ENCODE results near the gene IL4R. TPM values are rescaled to one million over a fixed set of nuclear protein-coding genes. Genes with fewer than 3 reads are reported as not detected.
A peak's percentile ranks its signal among the peaks of the same experiment; 100 is the strongest.
"Not testable (repeated sequence)": the region's sequence is repeated elsewhere in the genome, so short reads cannot be mapped to it uniquely, and the experiment has no call there.

The IL4R gene
- total and polyA plus RNA-seq, 7 donors: 2.1 to 9.6 (median 6.5) TPM

DNA sequence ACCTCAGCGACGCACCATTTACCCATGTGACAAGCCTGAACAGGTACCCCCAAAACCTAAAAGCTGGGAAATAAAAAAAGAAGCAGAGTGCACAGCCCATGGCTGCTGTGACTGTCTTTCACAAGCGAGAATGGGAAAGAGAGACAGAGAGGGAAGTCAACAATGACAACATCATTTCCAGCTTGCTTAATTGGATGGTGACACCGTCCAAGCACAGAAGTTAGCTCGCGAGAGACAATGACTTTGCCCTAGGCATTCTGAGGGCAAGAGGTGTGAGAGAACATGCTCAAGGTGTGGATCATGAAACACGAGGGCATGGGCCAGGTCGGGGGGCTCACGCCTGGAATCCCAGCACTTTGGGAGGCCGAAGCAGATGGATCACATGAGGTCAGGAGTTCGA lies 25.9 kb upstream of the IL4R start:
- Histone ChIP-seq H3K4me3 (no peak overlapping the region), H3K9me3 (no peaks in the 10 kb centered on the region), H3K4me1 (no peaks in the 10 kb centered on the region), H3K27me3 (ENCODE audit: insufficient read depth in 3 of 3, low read length in 2 of 3) (no peaks in the 10 kb centered on the region), H3K27ac (no peak overlapping the region), H3K36me3 (ENCODE audit: insufficient read depth in 1 of 2, low read depth in 1 of 2) (no peaks in the 10 kb centered on the region)
- no peak for DNase-seq
- TF ChIP-seq, protein P1, sequence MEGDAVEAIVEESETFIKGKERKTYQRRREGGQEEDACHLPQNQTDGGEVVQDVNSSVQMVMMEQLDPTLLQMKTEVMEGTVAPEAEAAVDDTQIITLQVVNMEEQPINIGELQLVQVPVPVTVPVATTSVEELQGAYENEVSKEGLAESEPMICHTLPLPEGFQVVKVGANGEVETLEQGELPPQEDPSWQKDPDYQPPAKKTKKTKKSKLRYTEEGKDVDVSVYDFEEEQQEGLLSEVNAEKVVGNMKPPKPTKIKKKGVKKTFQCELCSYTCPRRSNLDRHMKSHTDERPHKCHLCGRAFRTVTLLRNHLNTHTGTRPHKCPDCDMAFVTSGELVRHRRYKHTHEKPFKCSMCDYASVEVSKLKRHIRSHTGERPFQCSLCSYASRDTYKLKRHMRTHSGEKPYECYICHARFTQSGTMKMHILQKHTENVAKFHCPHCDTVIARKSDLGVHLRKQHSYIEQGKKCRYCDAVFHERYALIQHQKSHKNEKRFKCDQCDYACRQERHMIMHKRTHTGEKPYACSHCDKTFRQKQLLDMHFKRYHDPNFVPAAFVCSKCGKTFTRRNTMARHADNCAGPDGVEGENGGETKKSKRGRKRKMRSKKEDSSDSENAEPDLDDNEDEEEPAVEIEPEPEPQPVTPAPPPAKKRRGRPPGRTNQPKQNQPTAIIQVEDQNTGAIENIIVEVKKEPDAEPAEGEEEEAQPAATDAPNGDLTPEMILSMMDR (IDR thresholded peaks at IDR 0.05): no peak
- 89 to 93% (median 91%) methylated on average over 11 of the region's 11 CpGs for WGBS, 3 donors
- no peak for ATAC-seq
- intact Hi-C loops (cut with DNase I): no loop called here

DNA sequence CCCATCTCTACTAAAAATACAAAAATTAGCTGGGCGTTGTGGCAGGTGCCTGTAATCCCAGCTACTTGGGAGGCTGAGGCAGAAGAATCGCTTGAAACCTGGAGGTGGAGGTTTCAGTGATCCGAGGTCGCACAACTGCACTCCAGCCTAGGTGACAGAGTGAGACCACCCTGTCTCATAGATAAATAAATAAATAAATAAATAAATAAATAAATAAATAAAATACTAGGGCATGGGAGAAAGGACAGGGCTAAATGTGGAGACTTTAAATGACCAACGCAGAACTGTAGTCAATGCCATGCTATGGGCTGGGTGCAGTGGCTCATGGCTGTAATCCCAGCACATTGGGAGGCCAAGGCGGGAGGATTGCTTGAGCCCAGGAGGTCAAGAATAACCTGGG lies 25.5 kb upstream of the IL4R start:
- H3K27me3 ChIP-seq (ENCODE audit: insufficient read depth in 3 of 3, low read length in 2 of 3); H3K9me3 ChIP-seq; H3K27ac ChIP-seq; DNase-seq; ATAC-seq; H3K36me3 ChIP-seq (ENCODE audit: insufficient read depth in 1 of 2, low read depth in 1 of 2); H3K4me1 ChIP-seq; H3K4me3 ChIP-seq; intact Hi-C loops (cut with DNase I): not testable (repeated sequence)
- 88 to 96% (median 89%) methylated on average over 6 of the region's 6 CpGs for WGBS, 3 donors

DNA sequence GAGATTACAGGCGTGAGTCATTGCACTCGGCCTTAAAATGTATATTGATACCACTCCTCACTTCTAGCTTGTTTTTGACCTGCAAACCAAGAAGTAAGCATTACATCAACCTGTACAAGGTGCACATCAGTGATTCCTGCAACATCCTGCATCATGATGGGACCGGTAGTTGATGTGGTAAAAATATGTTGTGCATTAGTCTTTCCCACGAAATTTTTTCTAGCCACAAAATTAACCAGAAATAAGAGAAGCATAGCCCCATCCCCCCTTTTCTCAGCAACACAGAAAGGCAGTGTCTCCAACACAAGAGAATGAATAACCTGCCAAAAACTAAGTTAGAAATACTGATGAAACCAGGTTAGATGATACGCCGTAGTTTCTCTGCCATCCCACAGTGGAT lies 24.1 kb upstream of the IL4R start:
- Histone ChIP-seq H3K27ac (no peak overlapping the region), H3K27me3 (ENCODE audit: insufficient read depth in 3 of 3, low read length in 2 of 3) (no peaks in the 10 kb centered on the region), H3K4me1 (no peaks in the 10 kb centered on the region), H3K36me3 (ENCODE audit: insufficient read depth in 1 of 2, low read depth in 1 of 2) (no peaks in the 10 kb centered on the region), H3K4me3 (no peak overlapping the region), H3K9me3 (no peaks in the 10 kb centered on the region)
- intact Hi-C loops (cut with DNase I): no loop called here
- ATAC-seq (no peak), DNase-seq (no peak)
- TF ChIP-seq, protein P1 (IDR thresholded peaks at IDR 0.05): no peak
- WGBS, 3 donors: 72 to 81% (median 75%) methylated on average over 6 of the region's 6 CpGs

DNA sequence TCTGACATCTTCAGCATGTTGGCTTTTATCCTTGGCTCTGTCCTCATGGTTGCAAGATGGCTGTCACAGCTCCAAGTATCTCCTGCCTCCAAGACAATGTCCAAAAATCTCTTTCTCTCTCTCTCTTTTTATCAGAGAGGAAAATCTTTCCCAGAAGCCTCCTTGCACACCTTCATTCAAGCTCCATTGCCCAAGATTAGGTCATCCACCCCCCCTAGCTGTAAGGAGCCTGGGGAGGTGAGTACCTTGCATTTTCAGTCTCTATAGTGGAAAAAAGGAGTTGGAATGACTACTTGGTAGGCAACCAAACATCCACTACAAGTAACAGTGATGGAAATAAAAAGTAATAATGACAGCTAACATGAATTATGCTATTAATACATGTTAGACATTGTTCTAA lies 23.2 kb upstream of the IL4R start:
- no peak for ATAC-seq
- Histone ChIP-seq H3K27ac (no peak overlapping the region), H3K4me1 (no peaks in the 10 kb centered on the region), H3K4me3 (no peak overlapping the region), H3K36me3 (ENCODE audit: insufficient read depth in 1 of 2, low read depth in 1 of 2) (no peaks in the 10 kb centered on the region), H3K27me3 (ENCODE audit: insufficient read depth in 3 of 3, low read length in 2 of 3) (no peaks in the 10 kb centered on the region), H3K9me3 (no peaks in the 10 kb centered on the region)
- TF ChIP-seq, protein P1 (IDR thresholded peaks at IDR 0.05): no peak
- intact Hi-C loops (cut with DNase I): no loop called here
- no peak for DNase-seq

DNA sequence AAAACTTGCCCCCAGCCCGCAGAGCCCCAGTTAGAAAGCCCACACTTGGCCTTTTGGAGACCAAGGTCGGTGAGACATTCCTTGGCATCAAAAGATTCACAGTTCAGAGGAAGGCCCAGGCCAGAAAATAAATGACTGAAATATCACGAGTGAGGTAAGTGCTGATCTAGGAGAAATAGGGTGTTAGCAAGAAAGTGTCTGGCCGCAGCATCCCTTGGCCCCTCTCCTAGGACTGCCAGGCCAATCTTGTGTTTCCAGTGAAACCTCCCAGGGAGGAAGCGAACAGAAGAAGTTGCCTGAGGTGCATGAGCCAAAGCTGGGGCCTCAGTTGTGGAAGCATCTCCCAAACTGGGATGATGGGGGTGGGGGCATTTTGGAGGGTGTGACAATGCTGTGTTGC lies 22.7 kb upstream of the IL4R start:
- no peak for ATAC-seq

More for the DNA sequence above, 22.7 kb upstream of the IL4R start:
- Histone ChIP-seq H3K9me3 (no peaks in the 10 kb centered on the region), H3K27me3 (ENCODE audit: insufficient read depth in 3 of 3, low read length in 2 of 3) (no peaks in the 10 kb centered on the region), H3K4me3 (no peak overlapping the region), H3K4me1 (no peaks in the 10 kb centered on the region), H3K27ac (no peak overlapping the region), H3K36me3 (ENCODE audit: insufficient read depth in 1 of 2, low read depth in 1 of 2) (no peaks in the 10 kb centered on the region)
- peak in 1 of 2 donors; percentile 40 for DNase-seq
- 58 to 67% (median 62%) methylated on average over 5 of the region's 5 CpGs for WGBS, 3 donors
- intact Hi-C loops (cut with DNase I): no loop called here
- TF ChIP-seq, protein P1 (IDR thresholded peaks at IDR 0.05): no peak

All from psoas muscle (tissue), 8 donors.